HepG2 (cell line): Measurements from ENCODE around the gene THRSP. TPM values are rescaled to one million over a fixed set of nuclear protein-coding genes. Genes with fewer than 3 reads are reported as not detected.
A peak's percentile ranks its signal among the peaks of the same experiment; 100 is the strongest.

Source experiments
- AGO1 ChIP-seq: fragments of 200-400 bp; formaldehyde crosslinking; IDR thresholded peaks from 2 replicates; pipeline ENCODE4 v1.6.1; 2017; ENCODE audit warnings: mild to moderate bottlenecking, low read depth, low read length, moderate library complexity; ENCODE audit not compliant: poor library complexity, severe bottlenecking
- DMTF1 ChIP-seq: sonication (generic); formaldehyde crosslinking; IDR thresholded peaks from 2 replicates; pipeline ENCODE4 v1.4.0; 2020; ENCODE audit warnings: mild to moderate bottlenecking, missing genetic modification reagents
- FOXJ3 ChIP-seq: sonication (generic); formaldehyde crosslinking; IDR thresholded peaks from 2 replicates; pipeline ENCODE4 v1.4.0; 2020; ENCODE audit warnings: missing genetic modification reagents, mild to moderate bottlenecking, borderline replicate concordance
- HNRNPL ChIP-seq: fragments of 200-400 bp; formaldehyde crosslinking; IDR thresholded peaks from 2 replicates; pipeline ENCODE4 v1.6.1; 2017; ENCODE audit warnings: mild to moderate bottlenecking, low read depth, low read length
- HOXA9 ChIP-seq: sonication (generic); formaldehyde crosslinking; IDR thresholded peaks from 2 replicates; pipeline ENCODE4 v1.8.1; 2022; ENCODE audit warnings: missing genetic modification reagents, mild to moderate bottlenecking, moderate library complexity, borderline replicate concordance
- KDM4B ChIP-seq: sonication (generic); formaldehyde crosslinking; IDR thresholded peaks from 2 replicates; pipeline ENCODE4 v1.4.0; 2020; ENCODE audit warnings: missing genetic modification reagents
- NFYB ChIP-seq: sonication (generic); formaldehyde crosslinking; IDR thresholded peaks from 2 replicates; pipeline ENCODE4 v1.4.0; 2020; ENCODE audit warnings: missing genetic modification reagents
- PRDM15 ChIP-seq: sonication (generic); formaldehyde crosslinking; IDR thresholded peaks from 2 replicates; pipeline ENCODE4 v1.4.0; 2020; ENCODE audit warnings: missing genetic modification reagents
- SSRP1 ChIP-seq: IDR thresholded peaks from 2 replicates; pipeline ENCODE4 v1.6.1; 2016; ENCODE audit warnings: control low read depth
- ZBTB43 ChIP-seq: sonication (generic); formaldehyde crosslinking; conservative IDR thresholded peaks from 2 replicates; pipeline ENCODE4 v1.4.0; 2020; ENCODE audit warnings: missing genetic modification reagents
- ZFY ChIP-seq: sonication (generic); formaldehyde crosslinking; IDR thresholded peaks from 2 replicates; pipeline ENCODE4 v1.4.0; 2020; ENCODE audit warnings: missing genetic modification reagents
- ZNF430 ChIP-seq: sonication (generic); formaldehyde crosslinking; IDR thresholded peaks from 2 replicates; pipeline ENCODE4 v1.9.0; 2021; ENCODE audit warnings: mild to moderate bottlenecking, missing genetic modification reagents
- ZNF576 ChIP-seq: sonication (generic); formaldehyde crosslinking; IDR thresholded peaks from 2 replicates; pipeline ENCODE4 v1.4.0; 2020; ENCODE audit warnings: mild to moderate bottlenecking, missing genetic modification reagents
- ZNF607 ChIP-seq: sonication (generic); formaldehyde crosslinking; IDR thresholded peaks from 2 replicates; pipeline ENCODE4 v1.5.1; 2020; ENCODE audit warnings: missing genetic modification reagents, mild to moderate bottlenecking, borderline replicate concordance
- ZNF670 ChIP-seq: sonication (generic); formaldehyde crosslinking; IDR thresholded peaks from 2 replicates; pipeline ENCODE4 v1.8.0; 2022; ENCODE audit warnings: mild to moderate bottlenecking, missing genetic modification reagents, borderline replicate concordance
- ZNF674 ChIP-seq: sonication (generic); formaldehyde crosslinking; IDR thresholded peaks from 2 replicates; pipeline ENCODE4 v1.5.0; 2020; ENCODE audit warnings: low read depth, mild to moderate bottlenecking, missing genetic modification reagents
- ZNF704 ChIP-seq: sonication (generic); formaldehyde crosslinking; IDR thresholded peaks from 2 replicates; pipeline ENCODE4 v1.8.1; 2023; ENCODE audit warnings: mild to moderate bottlenecking, inconsistent platforms, moderate library complexity, missing genetic modification reagents, borderline replicate concordance
- polyA plus RNA-seq, 8 experiments: library from polyadenylated mRNA; depleted of rRNA in 3 of 8; stranded (reverse) in 7 of 8; unstranded in 1 of 8; fragments of >200 nt; fragmentation: Illumina TruSeq in 4 of 8; extraction: Trizol in 4 of 8; gene quantifications; 2 replicates each; pipeline versions ENCODE4 v1.2.1 to v1.2.3, GENCODE V29; 2011 to 2016; ENCODE audit warnings: low read depth in 4 of 8, missing spikeins in 1 of 8, mixed read lengths in 1 of 8; ENCODE audit not compliant: insufficient read depth in 1 of 8
- total RNA-seq, 5 experiments: library from RNA; depleted of rRNA; stranded (reverse); fragments of >200 nt; fragmentation: Illumina TruSeq; extraction: Trizol; gene quantifications; 2 replicates each; pipeline ENCODE4 v1.2.3, GENCODE V29; 2016; ENCODE audit warnings: low read depth in 1 of 5

The THRSP gene
- total and polyA plus RNA-seq, 2 of the 13 experiments (the other 11 are each of a cell fraction or from before 2014, with no cell fraction given) = 0.13 to 0.58 TPM

- TF ChIP-seq DMTF1 (0 out of 2 replicates have a peak, but pooled peaks have one; percentile 72), AGO1 (no peak), ZFY (peak; percentile 67), HNRNPL (peak; percentile 84), ZNF576 (CRISPR knock-in tag) (no peak), HOXA9 (CRISPR knock-in tag) (no peak), ZBTB43 (0 out of 2 replicates have a peak, but pooled peaks have one; percentile 63), ZNF430 (CRISPR knock-in tag) (peak; percentile 61; the same call in 1 of the 2 replicates), NFYB (no peak), ZNF704 (CRISPR knock-in tag) (peak; percentile 72; the same call in 1 of the 2 replicates), PRDM15 (CRISPR knock-in tag) (peak; percentile 63), SSRP1 (CRISPR knock-in tag) (no peak), ZNF674 (CRISPR knock-in tag) (no peak), FOXJ3 (CRISPR knock-in tag) (no peak), ZNF607 (CRISPR knock-in tag) (no peak; the same call in 1 of the 2 replicates), KDM4B (peak; percentile 44; the same call in 1 of the 2 replicates), ZNF670 (CRISPR knock-in tag) (no peak)
Observed at GRCh38 chr11:78022397-78023396, 41.0 kb upstream of the THRSP start, which contains the start of gene KCTD14 (continued).
